Karpas-422 (cell line): ENCODE results near the gene POLR3K. TPM values are rescaled to one million over a fixed set of nuclear protein-coding genes. Genes with fewer than 3 reads are reported as not detected.
"Not testable (repeated sequence)": the region's sequence is repeated elsewhere in the genome, so short reads cannot be mapped to it uniquely, and the experiment has no call there.

ENCODE experiments used
- DNase-seq: peaks from one replicate; pipeline ENCODE4 v3.0.0-alpha.2; 2015
- H2AFZ ChIP-seq: fragments of 200-600 bp; sonication (generic); 2 replicates; pipeline ENCODE4 v1.6.1; 2014; ENCODE audit warnings: antibody characterized with exemption, low read length, mixed read lengths
- H3K27ac ChIP-seq: fragments of 200-600 bp; sonication (generic); 2 replicates; pipeline ENCODE4 v1.5.1; 2014; ENCODE audit warnings: mild to moderate bottlenecking, low read length, moderate library complexity
- H3K27me3 ChIP-seq: fragments of 200-600 bp; sonication (generic); 2 replicates; pipeline ENCODE4 v1.6.1; 2014; ENCODE audit warnings: low read length, mixed read lengths
- H3K36me3 ChIP-seq: fragments of 200-600 bp; sonication (generic); 2 replicates; pipeline ENCODE4 v1.6.1; 2014; ENCODE audit warnings: low read length, mixed read lengths; ENCODE audit not compliant: insufficient read depth
- H3K4me1 ChIP-seq: fragments of 200-600 bp; sonication (generic); 2 replicates; pipeline ENCODE4 v1.6.1; 2014; ENCODE audit warnings: mild to moderate bottlenecking, low read length, mixed read lengths
- H3K4me2 ChIP-seq: fragments of 200-600 bp; sonication (generic); 2 replicates; pipeline ENCODE4 v1.6.1; 2014; ENCODE audit warnings: low read length, low read depth, mild to moderate bottlenecking; ENCODE audit not compliant: poor library complexity, severe bottlenecking
- H3K4me3 ChIP-seq: fragments of 200-600 bp; sonication (generic); 2 replicates; pipeline ENCODE4 v1.5.1; 2014; ENCODE audit warnings: mild to moderate bottlenecking, antibody characterized with exemption, low read length, mixed read lengths
- H3K79me2 ChIP-seq: fragments of 200-600 bp; sonication (generic); 2 replicates; pipeline ENCODE4 v1.6.1; 2014; ENCODE audit warnings: mild to moderate bottlenecking, low read length, mixed read lengths
- H3K9ac ChIP-seq: fragments of 200-600 bp; sonication (generic); 2 replicates; pipeline ENCODE4 v1.6.0; 2014; ENCODE audit warnings: low read length
- H3K9me2 ChIP-seq: fragments of 200-600 bp; sonication (generic), shearing (Covaris generic); replicated peaks from 2 replicates; pipeline ENCODE4 v1.6.0; 2014; ENCODE audit warnings: mild to moderate bottlenecking, low read length, moderate library complexity; ENCODE audit not compliant: insufficient read depth
- H3K9me3 ChIP-seq: fragments of 300-700, 200-600 bp; sonication (generic); 2 replicates; pipeline ENCODE4 v1.6.1; 2014; ENCODE audit warnings: low read length, mixed read lengths
- H4K20me1 ChIP-seq: fragments of 200-600 bp; sonication (generic); 2 replicates; pipeline ENCODE4 v1.6.1; 2014; ENCODE audit warnings: mild to moderate bottlenecking, antibody characterized with exemption, low read length, low read depth; ENCODE audit not compliant: insufficient read depth
- total RNA-seq: library from RNA; depleted of rRNA; stranded (reverse); fragments of >200 nt; shearing (Covaris generic); gene quantifications from 2 replicates; pipeline ENCODE4 v1.2.3, GENCODE V29; 2014; ENCODE audit warnings: low replicate concordance

POLR3K gene
- total RNA-seq, 1 experiment from 2014 or later: 11.9 TPM

- no peak overlapping the region for H2AFZ ChIP-seq
- H3K4me1 ChIP-seq: peaks cover 25% of the 10 kb centered on the region
- H3K79me2 ChIP-seq: peaks cover 67% of the 10 kb centered on the region
- H4K20me1 ChIP-seq: peaks cover 16% of the 10 kb centered on the region
- no peak overlapping the region for H3K27ac ChIP-seq
- peaks cover 36% of the 10 kb centered on the region for H3K36me3 ChIP-seq
- DNase-seq: no peak
- H3K27me3 ChIP-seq: no peaks in the 10 kb centered on the region
- H3K9me2 ChIP-seq: no peaks in the 10 kb centered on the region
- H3K4me3 ChIP-seq: no peak overlapping the region
- H3K9me3 ChIP-seq: no peaks in the 10 kb centered on the region
- peak overlapping the region; percentile 12 for H3K4me2 ChIP-seq
- H3K9ac ChIP-seq: no peak overlapping the region
Measured at GRCh38 chr16:50769-51591, 2.4 kb downstream of the POLR3K start.

GRCh38 chr16:47234-47633 is 6.2 kb downstream of the POLR3K start:
- Histone ChIP-seq H2AFZ (no peak overlapping the region), H3K4me3 (no peak overlapping the region), H3K4me1 (peaks cover 9% of the 10 kb centered on the region), H3K36me3 (peaks cover 60% of the 10 kb centered on the region), H3K79me2 (peaks cover 48% of the 10 kb centered on the region), H3K27me3 (no peaks in the 10 kb centered on the region), H3K9me3 (no peaks in the 10 kb centered on the region), H3K9me2 (no peaks in the 10 kb centered on the region), H3K27ac (no peak overlapping the region), H3K9ac (no peak overlapping the region), H3K4me2 (no peak overlapping the region), H4K20me1 (peaks cover 32% of the 10 kb centered on the region)
- no peak for DNase-seq

- Histone ChIP-seq H4K20me1 (peaks cover 34% of the 10 kb centered on the region), H3K36me3 (peaks cover 62% of the 10 kb centered on the region)
Measured at GRCh38 chr16:46510-46909, 6.9 kb downstream of the POLR3K start.

GRCh38 chr16:45454-45853 is 8.0 kb downstream of the POLR3K start:
- Histone ChIP-seq H3K9me3 (no peaks in the 10 kb centered on the region), H3K27ac (no peak overlapping the region), H3K4me3 (no peak overlapping the region), H3K27me3 (no peaks in the 10 kb centered on the region), H3K9ac (no peak overlapping the region), H3K4me1 (no peaks in the 10 kb centered on the region), H4K20me1 (peaks cover 28% of the 10 kb centered on the region), H3K9me2 (no peaks in the 10 kb centered on the region), H3K4me2 (no peak overlapping the region), H2AFZ (no peak overlapping the region), H3K36me3 (peaks cover 57% of the 10 kb centered on the region), H3K79me2 (peaks cover 30% of the 10 kb centered on the region)
- DNase-seq: no peak

More at GRCh38 chr16:46510-46909, 6.9 kb downstream of the POLR3K start:
- H3K4me3 ChIP-seq, H2AFZ ChIP-seq, H3K27me3 ChIP-seq, H3K9me3 ChIP-seq, H3K9me2 ChIP-seq, H3K9ac ChIP-seq, H3K4me1 ChIP-seq, H3K4me2 ChIP-seq, DNase-seq, H3K27ac ChIP-seq: not testable (repeated sequence)
- peaks cover 41% of the 10 kb centered on the region for H3K79me2 ChIP-seq

GRCh38 chr16:44655-45054 is 8.8 kb downstream of the POLR3K start:
- H3K9me2 ChIP-seq: no peaks in the 10 kb centered on the region
- no peak for DNase-seq
- H3K79me2 ChIP-seq: peaks cover 26% of the 10 kb centered on the region
- H3K27ac ChIP-seq: no peak overlapping the region
- H2AFZ ChIP-seq: no peak overlapping the region
- no peak overlapping the region for H3K9ac ChIP-seq
- no peaks in the 10 kb centered on the region for H3K4me1 ChIP-seq
- H3K36me3 ChIP-seq: peaks cover 53% of the 10 kb centered on the region
- H3K4me3 ChIP-seq: no peak overlapping the region
- H3K27me3 ChIP-seq: no peaks in the 10 kb centered on the region
- no peaks in the 10 kb centered on the region for H3K9me3 ChIP-seq
- peaks cover 28% of the 10 kb centered on the region for H4K20me1 ChIP-seq
- no peak overlapping the region for H3K4me2 ChIP-seq

GRCh38 chr16:43294-43693 is 10.1 kb downstream of the POLR3K start:
- H3K27me3 ChIP-seq: no peaks in the 10 kb centered on the region
- H3K36me3 ChIP-seq: peaks cover 53% of the 10 kb centered on the region
- H3K4me2 ChIP-seq: no peak overlapping the region
- no peak overlapping the region for H3K9ac ChIP-seq
- peaks cover 28% of the 10 kb centered on the region for H4K20me1 ChIP-seq
- DNase-seq: no peak
- H2AFZ ChIP-seq: no peak overlapping the region
- H3K4me3 ChIP-seq: no peak overlapping the region
- no peak overlapping the region for H3K27ac ChIP-seq
- H3K4me1 ChIP-seq: peaks cover 9% of the 10 kb centered on the region
- H3K9me3 ChIP-seq: no peaks in the 10 kb centered on the region
- H3K79me2 ChIP-seq: peaks cover 21% of the 10 kb centered on the region
- H3K9me2 ChIP-seq: no peaks in the 10 kb centered on the region

GRCh38 chr16:42691-43090 is 10.7 kb downstream of the POLR3K start:
- H3K36me3 ChIP-seq: peaks cover 50% of the 10 kb centered on the region
- no peak overlapping the region for H2AFZ ChIP-seq
- no peaks in the 10 kb centered on the region for H3K27me3 ChIP-seq
- H3K4me1 ChIP-seq: peaks cover 9% of the 10 kb centered on the region
- H3K27ac ChIP-seq: no peak overlapping the region
- H3K9me3 ChIP-seq: no peaks in the 10 kb centered on the region
- DNase-seq: no peak
- no peak overlapping the region for H3K9ac ChIP-seq
- H4K20me1 ChIP-seq: peaks cover 28% of the 10 kb centered on the region
- H3K4me3 ChIP-seq: no peak overlapping the region
- H3K9me2 ChIP-seq: no peaks in the 10 kb centered on the region
- H3K79me2 ChIP-seq: peaks cover 18% of the 10 kb centered on the region
- no peak overlapping the region for H3K4me2 ChIP-seq

- Histone ChIP-seq H3K27ac (no peak overlapping the region), H3K4me1 (peaks cover 9% of the 10 kb centered on the region), H3K9me3 (no peaks in the 10 kb centered on the region), H3K9me2 (no peaks in the 10 kb centered on the region), H2AFZ (no peak overlapping the region), H3K79me2 (peaks cover 14% of the 10 kb centered on the region), H3K9ac (no peak overlapping the region), H3K27me3 (no peaks in the 10 kb centered on the region), H3K4me2 (no peak overlapping the region), H4K20me1 (peaks cover 28% of the 10 kb centered on the region), H3K4me3 (no peak overlapping the region), H3K36me3 (peaks cover 47% of the 10 kb centered on the region)
- no peak for DNase-seq
Measured at GRCh38 chr16:42069-42457, 11.3 kb downstream of the POLR3K start.
